Omental fat pad (tissue), 4 donors: ENCODE results near the gene HHAT. TPM values are rescaled to one million over a fixed set of nuclear protein-coding genes. Genes with fewer than 3 reads are reported as not detected.

Experiments used
- ATAC-seq: fragments of 150-250 bp; one replicate; pipeline ENCODE4 v1.9.1; 2016; ENCODE audit warnings: mild to moderate bottlenecking, moderate library complexity; ENCODE audit not compliant: low FRiP score
- DNase-seq: peaks from one replicate; pipeline ENCODE4 v3.0.0-alpha.2; 2019; ENCODE audit warnings: low spot score
- CTCF ChIP-seq, 3 donors: fragments of 450-650 bp; IDR thresholded peaks; one replicate each; pipeline ENCODE4 v1.5.1; 2016 to 2017; ENCODE audit warnings: antibody characterized with exemption in 3 of 3, mild to moderate bottlenecking in 3 of 3, moderate library complexity in 2 of 3
- total RNA-seq, 4 donors: library from RNA; depleted of rRNA; stranded (reverse); fragments of >200 nt; gene quantifications; one replicate each; pipeline ENCODE4 v1.1.0, GENCODE V29; 2016

Gene HHAT
- total RNA-seq, 4 donors from 2014 or later = 3.4 to 7.8 (median 4.6) TPM

GRCh38 chr1:210541680-210542358, 213.1 kb downstream of the HHAT start:
- ATAC-seq = no peak
- no peak for DNase-seq
- TF ChIP-seq CTCF (IDR thresholded peaks at IDR 0.05) = no peak

DNA sequence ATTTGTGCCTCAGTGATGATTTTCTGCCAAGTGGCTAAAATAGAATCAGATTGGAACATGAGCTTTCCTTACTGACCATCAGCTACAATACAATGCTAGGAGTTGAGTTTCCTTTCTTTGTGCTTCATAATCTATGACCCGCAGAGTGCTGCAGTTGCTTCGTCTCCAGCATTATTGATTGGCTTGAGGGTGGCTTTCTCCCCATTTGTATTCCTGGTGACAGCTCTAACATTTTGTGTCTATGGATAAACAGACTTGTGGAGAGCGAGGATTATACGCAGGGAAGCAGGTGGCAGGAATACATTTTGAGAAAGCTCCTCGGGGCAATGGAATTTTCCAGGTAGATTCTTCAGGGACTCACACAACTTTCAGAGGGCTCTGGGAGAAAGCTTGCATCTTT, 223.2 kb downstream of the HHAT start:
- TF ChIP-seq CTCF (IDR thresholded peaks at IDR 0.05) = no peak
- DNase-seq (no peak), ATAC-seq (no peak)

- no peak for TF ChIP-seq CTCF (IDR thresholded peaks at IDR 0.05)
- no peak for ATAC-seq
- no peak for DNase-seq
Measured at GRCh38 chr1:210553711-210554110, 225.0 kb downstream of the HHAT start.

- no peak for TF ChIP-seq CTCF (IDR thresholded peaks at IDR 0.05)
- DNase-seq (no peak), ATAC-seq (no peak)
Measured at GRCh38 chr1:210554382-210554781, 225.7 kb downstream of the HHAT start.

- ATAC-seq = no peak
- no peak for TF ChIP-seq CTCF (IDR thresholded peaks at IDR 0.05)
- no peak for DNase-seq
Measured at GRCh38 chr1:210556475-210556874, 227.8 kb downstream of the HHAT start.

GRCh38 chr1:210557426-210558077, 228.8 kb downstream of the HHAT start:
- DNase-seq (no peak), ATAC-seq (no peak)
- no peak for TF ChIP-seq CTCF (IDR thresholded peaks at IDR 0.05)

- no peak for ATAC-seq
- TF ChIP-seq CTCF (IDR thresholded peaks at IDR 0.05) = no peak
- DNase-seq = no peak
Measured at GRCh38 chr1:210558302-210558701, 229.6 kb downstream of the HHAT start.
